GM18909 (cell line): Measurements from ENCODE around the gene LRIF1.
"Not testable (repeated sequence)": the region's sequence is repeated elsewhere in the genome, so short reads cannot be mapped to it uniquely, and the experiment has no call there.

ENCODE experiments used
- ATAC-seq: cut with Tn5 transposase; IDR thresholded peaks from one replicate; pipeline ENCODE4 v1.9.1; 2021; ENCODE audit warnings: mild to moderate bottlenecking; ENCODE audit not compliant: unreplicated experiment, poor library complexity

The LRIF1 gene

GRCh38 chr1:110963691-110964454, at the start of gene LRIF1:
TSS of gene LRIF1 (minus strand) at chr1:110963922. CDS start at chr1:110963688, 234 bp downstream.
- peak; percentile 96 for ATAC-seq

- ATAC-seq, result no peak
Measured at GRCh38 chr1:111008031-111008430, 44.3 kb upstream of the LRIF1 start.

GRCh38 chr1:111006556-111006955, 42.8 kb upstream of the LRIF1 start:
- no peak for ATAC-seq

- not testable (repeated sequence) for ATAC-seq
Measured at GRCh38 chr1:110999607-111000006, 35.9 kb upstream of the LRIF1 start.

GRCh38 chr1:110992329-110992728, 28.6 kb upstream of the LRIF1 start:
- not testable (repeated sequence) for ATAC-seq

GRCh38 chr1:110991295-110991694, 27.6 kb upstream of the LRIF1 start:
- not testable (repeated sequence) for ATAC-seq

- no peak for ATAC-seq
Measured at GRCh38 chr1:110990541-110990940, 26.8 kb upstream of the LRIF1 start.

GRCh38 chr1:110986407-110986891, 22.7 kb upstream of the LRIF1 start:
- ATAC-seq, result no peak

- ATAC-seq, result no peak
Measured at GRCh38 chr1:110982320-110982719, 18.6 kb upstream of the LRIF1 start.

- ATAC-seq, result no peak
Measured at GRCh38 chr1:110979154-110979553, 15.4 kb upstream of the LRIF1 start.

GRCh38 chr1:110976089-110976488, 12.4 kb upstream of the LRIF1 start:
- ATAC-seq, result no peak

GRCh38 chr1:110975265-110975664, 11.5 kb upstream of the LRIF1 start:
- ATAC-seq, result no peak

- no peak for ATAC-seq
Measured at GRCh38 chr1:110967256-110967655, 3.5 kb upstream of the LRIF1 start.

- ATAC-seq, result no peak
Measured at GRCh38 chr1:110964455-110964903, 757 bp upstream of the LRIF1 start.

GRCh38 chr1:110962892-110963690, 631 bp downstream of the LRIF1 start:
- peak; percentile 38 for ATAC-seq

- ATAC-seq, result no peak
Measured at GRCh38 chr1:110961902-110962301, 1.8 kb downstream of the LRIF1 start.

- ATAC-seq, result no peak
Measured at GRCh38 chr1:110960777-110961420, 2.8 kb downstream of the LRIF1 start.

GRCh38 chr1:110957798-110958197, 5.9 kb downstream of the LRIF1 start:
- no peak for ATAC-seq

- ATAC-seq, result no peak
Measured at GRCh38 chr1:110956586-110956985, 7.1 kb downstream of the LRIF1 start.

- ATAC-seq, result no peak
Measured at GRCh38 chr1:110953031-110953430, 10.7 kb downstream of the LRIF1 start.

- ATAC-seq, result no peak
Measured at GRCh38 chr1:110952031-110952430, 11.7 kb downstream of the LRIF1 start.
